Retina (tissue), 1 donor: ENCODE measurements around the gene P3H4.

ENCODE experiments used
- DNase-seq: peaks from one replicate; pipeline ENCODE4 v3.0.0-alpha.2; 2016

Gene P3H4

GRCh38 chr17:41769346-41769862 is 42.3 kb downstream of the P3H4 start:
- DNase-seq, result no peak

GRCh38 chr17:41768682-41769288 is 43.0 kb downstream of the P3H4 start:
- no peak for DNase-seq

DNA sequence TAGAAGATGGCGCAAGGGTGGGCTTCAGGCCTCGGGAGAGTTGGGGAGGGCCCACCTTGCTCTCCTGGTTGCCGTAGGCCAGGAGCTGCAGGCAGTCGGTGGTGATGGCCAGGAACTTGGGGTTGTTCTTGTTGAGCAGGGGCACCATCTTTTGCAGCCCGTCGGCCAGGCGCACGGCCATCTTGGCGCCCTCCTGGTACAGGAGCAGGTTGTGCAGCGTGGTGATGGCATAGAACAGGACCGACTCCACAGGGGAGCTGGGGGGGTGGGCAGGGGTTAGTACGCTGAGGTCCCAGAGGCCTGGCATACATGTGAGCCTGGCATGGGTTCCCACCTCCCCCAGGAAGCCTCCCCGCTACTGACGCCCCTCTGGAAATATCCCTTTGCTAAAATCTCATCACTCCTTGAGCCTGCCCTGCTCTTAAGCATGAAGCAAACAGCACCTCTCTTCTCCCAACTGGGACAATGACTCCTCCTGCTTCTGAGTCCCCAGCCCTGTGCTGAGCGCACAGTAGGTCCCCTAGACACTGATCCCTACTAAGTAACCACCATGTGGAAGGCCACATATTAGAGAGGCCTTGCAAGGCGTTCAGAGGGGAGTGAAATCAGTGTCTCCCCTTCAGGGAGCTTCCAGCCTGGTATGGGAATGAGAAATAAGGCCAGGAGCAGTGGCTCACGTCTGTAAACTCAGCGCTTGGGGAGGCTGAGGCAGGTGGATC is 44.3 kb downstream of the P3H4 start:
- no peak for DNase-seq

- no peak for DNase-seq
Measured at GRCh38 chr17:41766135-41766534, 45.6 kb downstream of the P3H4 start.

DNA sequence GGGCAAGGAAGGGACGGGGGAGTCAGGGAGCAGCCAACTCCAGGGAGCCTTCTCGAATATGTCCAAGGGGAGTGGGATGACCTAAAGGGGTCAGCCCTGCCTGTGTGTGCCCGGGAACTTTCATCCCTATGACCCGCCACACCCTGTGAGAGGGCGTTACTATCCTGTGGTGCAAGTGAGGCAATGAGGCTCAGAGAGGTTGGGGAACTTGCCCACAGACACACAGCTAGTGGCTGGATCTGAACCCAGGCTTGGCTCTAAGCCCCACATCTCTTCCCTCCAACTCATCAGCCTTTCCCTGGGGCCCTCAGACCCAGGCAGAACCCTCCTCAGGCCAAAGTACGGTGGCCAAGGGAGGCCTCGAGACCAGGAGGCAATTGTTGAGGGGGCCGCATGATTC is 48.4 kb downstream of the P3H4 start:
- no peak for DNase-seq

DNA sequence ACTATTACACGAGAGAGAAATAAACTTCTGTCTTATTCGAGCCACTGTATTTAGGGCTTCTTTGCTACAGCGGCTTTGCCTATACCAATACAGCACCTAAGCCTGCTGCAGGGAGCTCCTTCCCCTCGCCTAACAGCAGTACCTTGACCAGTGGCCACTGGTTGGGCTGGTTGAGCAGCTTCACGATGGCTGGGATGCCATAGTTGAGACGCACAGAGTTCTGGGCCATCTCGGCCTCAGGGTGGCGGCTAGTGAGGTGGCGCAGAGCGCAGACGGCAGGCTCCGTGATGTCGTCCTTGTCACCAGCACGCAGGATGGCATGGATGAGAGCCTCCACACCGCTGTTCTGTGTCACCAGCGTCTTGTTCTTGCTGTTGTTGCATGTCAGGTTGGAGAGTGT is 48.9 kb downstream of the P3H4 start:
- DNase-seq, result no peak

DNA sequence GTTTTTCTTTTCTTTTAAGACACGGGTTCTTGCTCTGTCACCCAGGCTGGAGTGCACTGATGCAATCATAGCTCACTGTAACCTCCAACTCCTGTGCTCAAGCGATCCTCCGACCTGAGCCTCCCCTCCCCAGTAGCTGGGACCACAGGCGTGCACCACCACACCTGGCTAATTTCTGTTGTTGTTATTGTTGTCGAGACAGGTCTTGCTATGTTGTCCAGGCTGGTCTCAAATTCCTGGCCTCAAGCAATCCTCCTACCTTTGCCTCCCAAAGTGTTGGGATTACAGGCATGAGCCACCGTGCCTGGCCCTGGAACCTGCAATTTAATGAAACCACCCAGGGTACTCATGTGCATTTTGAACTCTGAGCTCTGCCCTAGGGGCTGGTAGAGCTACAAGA is 49.4 kb downstream of the P3H4 start:
- DNase-seq, result no peak

GRCh38 chr17:41760878-41761277 is 50.9 kb downstream of the P3H4 start:
- DNase-seq, result no peak

DNA sequence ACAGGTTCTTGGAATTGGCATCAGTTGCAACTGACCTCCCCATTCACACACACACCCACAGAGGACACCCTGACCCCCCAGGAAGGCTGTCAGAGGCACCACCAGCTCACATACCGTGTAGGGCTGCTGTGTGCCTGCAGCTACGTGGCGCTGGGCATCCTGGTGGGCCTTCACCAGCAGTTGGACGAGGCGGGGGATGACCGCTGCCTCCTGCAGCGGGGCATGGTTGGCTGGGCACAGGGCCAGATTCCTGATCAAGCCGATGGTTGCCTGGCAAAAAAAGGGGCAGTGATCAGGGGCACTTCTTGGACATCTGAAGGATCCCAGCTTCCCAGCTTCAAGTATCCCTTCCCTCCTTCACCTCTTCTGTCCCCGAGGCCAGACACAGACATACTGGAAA is 53.1 kb downstream of the P3H4 start:
- DNase-seq, result no peak

GRCh38 chr17:41754066-41754465 is 57.7 kb downstream of the P3H4 start:
- DNase-seq, result no peak
